OCI-LY1 (cell line): ENCODE results near the gene ANK3.

Experiments
- CTCF ChIP-seq: fragments of 200-600 bp; sonication (generic), shearing (Covaris generic); IDR thresholded peaks from 2 replicates; pipeline ENCODE4 v1.5.1; 2017; ENCODE audit warnings: mild to moderate bottlenecking, antibody characterized with exemption, low read length, moderate library complexity, mixed read lengths
- EZH2 ChIP-seq: fragments of 200-600 bp; sonication (generic), shearing (Covaris generic); IDR thresholded peaks from 2 replicates; pipeline ENCODE4 v1.8.0; 2017; ENCODE audit warnings: borderline replicate concordance, mixed run types, mild to moderate bottlenecking, antibody characterized with exemption, low read length, moderate library complexity, mixed read lengths

DNA sequence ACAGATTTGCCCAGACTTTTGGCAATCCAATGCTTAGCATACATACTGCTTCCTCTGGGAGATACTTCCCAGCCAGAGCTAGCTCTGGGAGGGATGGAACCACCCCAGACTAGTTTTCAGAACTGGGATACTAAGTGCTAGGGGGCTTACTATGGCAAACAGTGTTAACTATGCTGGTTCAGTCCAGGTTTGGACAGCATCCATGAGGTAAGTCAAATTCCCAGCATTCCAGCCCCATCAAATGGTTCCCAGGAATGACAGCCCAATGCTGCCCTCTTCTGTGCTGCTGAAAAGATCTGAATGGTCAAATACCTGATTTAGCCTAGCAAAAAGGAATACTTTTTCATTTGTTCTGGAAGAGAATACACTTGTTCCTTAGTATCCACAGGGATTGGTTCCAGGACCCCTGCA is 341.6 kb downstream of the ANK3 start:
- TF ChIP-seq CTCF (no peak), EZH2 (no peak)
